ENCODE data around the gene HMG20A.

The HMG20A gene

DNA sequence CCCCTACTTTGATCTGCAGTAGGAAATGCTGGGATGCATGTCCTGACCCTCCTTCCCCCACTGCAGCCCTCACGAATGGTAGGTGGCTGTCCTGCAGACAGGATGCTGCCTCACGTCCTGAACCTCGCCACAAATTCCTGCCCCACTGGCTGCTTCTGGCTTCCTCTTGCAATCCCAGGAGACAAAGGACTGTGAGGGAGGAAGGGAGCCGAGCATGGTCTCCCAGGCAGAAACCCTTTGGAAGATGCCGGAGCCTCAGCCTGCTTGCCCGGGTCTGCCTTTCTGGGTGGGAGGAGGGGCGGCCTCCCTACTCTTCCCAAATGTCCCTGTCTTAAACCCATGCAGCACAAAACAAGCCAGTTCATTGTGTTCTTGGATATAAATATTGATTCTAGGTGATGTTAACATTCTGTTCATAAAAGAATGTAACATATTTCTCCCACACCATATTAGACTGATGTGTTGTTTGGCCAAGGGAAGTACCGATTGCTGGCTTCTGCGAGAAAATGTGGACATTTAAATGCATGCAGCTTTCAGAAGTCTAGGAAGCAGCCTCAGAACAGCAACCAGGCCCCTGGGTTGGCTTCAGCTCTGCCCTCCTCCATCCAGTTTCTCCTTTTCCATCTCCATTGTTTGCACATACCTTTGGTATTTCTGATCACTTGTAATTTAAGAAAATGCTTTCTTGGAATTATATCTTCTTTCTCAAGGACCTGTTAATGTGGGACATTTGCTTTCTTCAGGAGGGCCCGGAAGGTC is 75.3 kb downstream of the HMG20A start:
- no peaks in the 10 kb centered on the region for H3F3A ChIP-seq (ENCODE audit: low read depth)
- H3K4me1 ChIP-seq (ENCODE audit: insufficient read depth, low read length, poor library complexity, severe bottlenecking) = peaks cover 27% of the 10 kb centered on the region
- no peaks in the 10 kb centered on the region for H3K27me3 ChIP-seq (ENCODE audit: insufficient read depth, low read length, poor library complexity, severe bottlenecking)
- H3K9me3 ChIP-seq (ENCODE audit: insufficient read depth, low read depth, low read length) = no peaks in the 10 kb centered on the region
- no peaks in the 10 kb centered on the region for H4K20me1 ChIP-seq (ENCODE audit: insufficient read depth, low read length, poor library complexity, severe bottlenecking)
- H3K79me2 ChIP-seq (ENCODE audit: insufficient read depth, low read length) = no peaks in the 10 kb centered on the region
- no peaks in the 10 kb centered on the region for H3K36me3 ChIP-seq (ENCODE audit: insufficient read depth, low read length)
- peak overlapping the region; percentile 23 for H3K4me2 ChIP-seq (ENCODE audit: low read depth, low read length, poor library complexity, severe bottlenecking)
- H3K4me3 ChIP-seq (ENCODE audit: low read length, poor library complexity, severe bottlenecking) = no peak overlapping the region
- no peaks in the 10 kb centered on the region for H3K9me2 ChIP-seq (replicated peaks; ENCODE audit: low read depth, low read length)
- H3K9ac ChIP-seq (ENCODE audit: low read depth, low read length, poor library complexity, severe bottlenecking) = peak overlapping the region; percentile 23
- H2AFZ ChIP-seq (ENCODE audit: low read length) = no peak overlapping the region
- TF ChIP-seq, protein P1, sequence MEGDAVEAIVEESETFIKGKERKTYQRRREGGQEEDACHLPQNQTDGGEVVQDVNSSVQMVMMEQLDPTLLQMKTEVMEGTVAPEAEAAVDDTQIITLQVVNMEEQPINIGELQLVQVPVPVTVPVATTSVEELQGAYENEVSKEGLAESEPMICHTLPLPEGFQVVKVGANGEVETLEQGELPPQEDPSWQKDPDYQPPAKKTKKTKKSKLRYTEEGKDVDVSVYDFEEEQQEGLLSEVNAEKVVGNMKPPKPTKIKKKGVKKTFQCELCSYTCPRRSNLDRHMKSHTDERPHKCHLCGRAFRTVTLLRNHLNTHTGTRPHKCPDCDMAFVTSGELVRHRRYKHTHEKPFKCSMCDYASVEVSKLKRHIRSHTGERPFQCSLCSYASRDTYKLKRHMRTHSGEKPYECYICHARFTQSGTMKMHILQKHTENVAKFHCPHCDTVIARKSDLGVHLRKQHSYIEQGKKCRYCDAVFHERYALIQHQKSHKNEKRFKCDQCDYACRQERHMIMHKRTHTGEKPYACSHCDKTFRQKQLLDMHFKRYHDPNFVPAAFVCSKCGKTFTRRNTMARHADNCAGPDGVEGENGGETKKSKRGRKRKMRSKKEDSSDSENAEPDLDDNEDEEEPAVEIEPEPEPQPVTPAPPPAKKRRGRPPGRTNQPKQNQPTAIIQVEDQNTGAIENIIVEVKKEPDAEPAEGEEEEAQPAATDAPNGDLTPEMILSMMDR (conservative IDR thresholded peaks at IDR 0.05; ENCODE audit: low read length) = no peak
- TF ChIP-seq EZH2phosphoT487 (IDR thresholded peaks at IDR 0.05; ENCODE audit: borderline replicate concordance) = no peak

- no peak overlapping the region for H2AFZ ChIP-seq (ENCODE audit: low read length)
- H3K9me3 ChIP-seq (ENCODE audit: insufficient read depth, low read depth, low read length) = no peaks in the 10 kb centered on the region
- no peak overlapping the region for H3K4me2 ChIP-seq (ENCODE audit: low read depth, low read length, poor library complexity, severe bottlenecking)
These were observed 76.0 kb downstream of the HMG20A start for GRCh38 chr15:77496715-77497109.

DNA sequence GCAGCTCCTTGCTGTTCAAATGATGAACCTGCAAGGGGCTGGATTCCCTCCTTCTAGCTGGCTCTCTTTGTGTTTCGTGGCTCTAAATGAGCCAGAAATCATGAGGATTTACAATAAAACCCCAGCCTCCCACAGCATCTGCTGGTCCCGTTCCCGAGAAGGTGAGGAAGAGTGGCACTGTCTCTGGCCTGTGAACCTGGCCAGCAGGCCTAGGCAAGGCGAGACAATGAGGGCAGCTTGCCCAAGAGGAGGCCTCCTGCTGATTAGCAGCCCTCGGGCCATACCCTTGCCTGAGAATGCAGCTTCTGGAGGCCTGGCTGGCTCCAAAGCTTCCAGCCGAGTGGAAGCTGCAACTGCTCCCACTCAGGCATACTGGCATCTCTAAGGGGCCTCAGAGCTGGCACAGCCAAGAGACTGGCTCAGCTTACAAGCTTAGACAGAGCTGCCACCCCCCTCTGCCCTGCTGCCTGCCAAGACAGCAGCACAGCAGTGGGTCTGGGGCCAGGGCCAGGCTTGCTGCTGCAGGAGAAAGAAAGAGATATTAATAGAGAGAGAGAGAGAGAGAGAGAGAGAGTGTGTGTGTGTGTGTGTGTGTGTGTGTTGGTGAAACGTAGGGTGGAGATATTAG is 76.5 kb downstream of the HMG20A start:
- TF ChIP-seq EZH2phosphoT487 (IDR thresholded peaks at IDR 0.05; ENCODE audit: borderline replicate concordance) = no peak
- TF ChIP-seq, protein P1 (conservative IDR thresholded peaks at IDR 0.05; ENCODE audit: low read length) = peak; percentile 47
- H3K4me1 ChIP-seq (ENCODE audit: insufficient read depth, low read length, poor library complexity, severe bottlenecking) = peaks cover 27% of the 10 kb centered on the region
- no peak overlapping the region for H3K9ac ChIP-seq (ENCODE audit: low read depth, low read length, poor library complexity, severe bottlenecking)
- H3K4me2 ChIP-seq (ENCODE audit: low read depth, low read length, poor library complexity, severe bottlenecking) = no peak overlapping the region
- no peaks in the 10 kb centered on the region for H3K9me2 ChIP-seq (replicated peaks; ENCODE audit: low read depth, low read length)
- no peak overlapping the region for H3K4me3 ChIP-seq (ENCODE audit: low read length, poor library complexity, severe bottlenecking)
- H3K27me3 ChIP-seq (ENCODE audit: insufficient read depth, low read length, poor library complexity, severe bottlenecking) = no peaks in the 10 kb centered on the region
- no peaks in the 10 kb centered on the region for H3F3A ChIP-seq (ENCODE audit: low read depth)
- no peaks in the 10 kb centered on the region for H3K36me3 ChIP-seq (ENCODE audit: insufficient read depth, low read length)
- no peak overlapping the region for H2AFZ ChIP-seq (ENCODE audit: low read length)
- H4K20me1 ChIP-seq (ENCODE audit: insufficient read depth, low read length, poor library complexity, severe bottlenecking) = no peaks in the 10 kb centered on the region
- no peaks in the 10 kb centered on the region for H3K79me2 ChIP-seq (ENCODE audit: insufficient read depth, low read length)
- H3K9me3 ChIP-seq (ENCODE audit: insufficient read depth, low read depth, low read length) = no peaks in the 10 kb centered on the region

More at GRCh38 chr15:77496715-77497109, 76.0 kb downstream of the HMG20A start:
- H3K36me3 ChIP-seq (ENCODE audit: insufficient read depth, low read length) = no peaks in the 10 kb centered on the region
- peaks cover 27% of the 10 kb centered on the region for H3K4me1 ChIP-seq (ENCODE audit: insufficient read depth, low read length, poor library complexity, severe bottlenecking)
- H3K27me3 ChIP-seq (ENCODE audit: insufficient read depth, low read length, poor library complexity, severe bottlenecking) = no peaks in the 10 kb centered on the region
- no peaks in the 10 kb centered on the region for H4K20me1 ChIP-seq (ENCODE audit: insufficient read depth, low read length, poor library complexity, severe bottlenecking)
- no peaks in the 10 kb centered on the region for H3F3A ChIP-seq (ENCODE audit: low read depth)
- no peaks in the 10 kb centered on the region for H3K79me2 ChIP-seq (ENCODE audit: insufficient read depth, low read length)
- no peaks in the 10 kb centered on the region for H3K9me2 ChIP-seq (replicated peaks; ENCODE audit: low read depth, low read length)
- H3K4me3 ChIP-seq (ENCODE audit: low read length, poor library complexity, severe bottlenecking) = no peak overlapping the region
- TF ChIP-seq, protein P1 (conservative IDR thresholded peaks at IDR 0.05; ENCODE audit: low read length) = peak; percentile 92
- no peak for TF ChIP-seq EZH2phosphoT487 (IDR thresholded peaks at IDR 0.05; ENCODE audit: borderline replicate concordance)
- H3K9ac ChIP-seq (ENCODE audit: low read depth, low read length, poor library complexity, severe bottlenecking) = no peak overlapping the region
